HUES48 (cell line): ENCODE data around the gene OR6K6.

Source experiments
- H3K27ac ChIP-seq: one replicate; pipeline ENCODE4 v1.7.0; 2013; ENCODE audit warnings: low read depth, low read length, inconsistent platforms
- H3K27me3 ChIP-seq: 2 replicates; pipeline ENCODE4 v1.6.1; 2013; ENCODE audit warnings: mild to moderate bottlenecking, low read length; ENCODE audit not compliant: control insufficient read depth, insufficient read depth
- H3K36me3 ChIP-seq: 2 replicates; pipeline ENCODE4 v1.6.1; 2013; ENCODE audit warnings: low read length; ENCODE audit not compliant: control insufficient read depth, insufficient read depth
- H3K4me1 ChIP-seq: 2 replicates; pipeline ENCODE4 v1.6.1; 2013; ENCODE audit warnings: mild to moderate bottlenecking, low read length; ENCODE audit not compliant: control insufficient read depth, insufficient read depth
- H3K4me3 ChIP-seq: 2 replicates; pipeline ENCODE4 v1.5.1; 2013; ENCODE audit warnings: mild to moderate bottlenecking, low read depth, low read length
- H3K9ac ChIP-seq: 2 replicates; pipeline ENCODE4 v1.6.1; 2013; ENCODE audit warnings: mild to moderate bottlenecking, low read depth, low read length, moderate library complexity
- H3K9me3 ChIP-seq: 2 replicates; pipeline ENCODE4 v1.6.1; 2013; ENCODE audit warnings: low read length; ENCODE audit not compliant: control insufficient read depth, insufficient read depth

The OR6K6 gene, protein sequence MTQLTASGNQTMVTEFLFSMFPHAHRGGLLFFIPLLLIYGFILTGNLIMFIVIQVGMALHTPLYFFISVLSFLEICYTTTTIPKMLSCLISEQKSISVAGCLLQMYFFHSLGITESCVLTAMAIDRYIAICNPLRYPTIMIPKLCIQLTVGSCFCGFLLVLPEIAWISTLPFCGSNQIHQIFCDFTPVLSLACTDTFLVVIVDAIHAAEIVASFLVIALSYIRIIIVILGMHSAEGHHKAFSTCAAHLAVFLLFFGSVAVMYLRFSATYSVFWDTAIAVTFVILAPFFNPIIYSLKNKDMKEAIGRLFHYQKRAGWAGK

DNA sequence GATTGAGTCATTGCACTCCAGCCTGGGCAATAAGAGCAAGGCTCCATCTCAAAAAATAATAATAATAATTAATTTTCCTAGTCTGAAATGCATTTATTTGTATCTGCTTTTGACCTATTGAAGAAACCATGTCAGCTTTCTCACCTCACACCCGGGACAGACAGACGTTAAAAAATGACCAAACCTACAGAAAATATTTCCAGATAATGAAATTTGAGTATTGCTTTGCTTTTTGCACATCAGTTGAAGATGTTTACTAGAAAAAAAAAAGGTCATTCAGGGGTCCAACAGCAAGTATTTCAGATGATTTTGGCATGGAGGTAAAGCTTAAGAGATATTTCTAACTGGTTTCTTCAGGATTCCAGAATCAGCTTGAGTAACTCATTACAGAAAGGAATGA is at the start of gene OR6K6:
Gene OR6K6, plus strand, starts transcription at position 301 of the 400 bp plus-strand sequence. CDS start 168 bp downstream, outside the sequence.
- no peak within 1 kb of the TSS for H3K27ac ChIP-seq
- no peaks in the 10 kb centered on the region for H3K27me3 ChIP-seq
- no peaks in the 10 kb centered on the region for H3K36me3 ChIP-seq
- H3K9ac ChIP-seq, result no peak within 1 kb of the TSS
- no peak within 1 kb of the TSS for H3K4me3 ChIP-seq
- H3K9me3 ChIP-seq, result no peaks in the 10 kb centered on the region
- H3K4me1 ChIP-seq, result no peaks in the 10 kb centered on the region

GRCh38 chr1:158706096-158706495 is 48.4 kb upstream of the OR6K6 start:
- Histone ChIP-seq H3K36me3 (no peaks in the 10 kb centered on the region), H3K9ac (no peak overlapping the region), H3K27ac (no peak overlapping the region), H3K4me1 (no peaks in the 10 kb centered on the region), H3K9me3 (no peaks in the 10 kb centered on the region), H3K27me3 (no peaks in the 10 kb centered on the region), H3K4me3 (no peak overlapping the region)

DNA sequence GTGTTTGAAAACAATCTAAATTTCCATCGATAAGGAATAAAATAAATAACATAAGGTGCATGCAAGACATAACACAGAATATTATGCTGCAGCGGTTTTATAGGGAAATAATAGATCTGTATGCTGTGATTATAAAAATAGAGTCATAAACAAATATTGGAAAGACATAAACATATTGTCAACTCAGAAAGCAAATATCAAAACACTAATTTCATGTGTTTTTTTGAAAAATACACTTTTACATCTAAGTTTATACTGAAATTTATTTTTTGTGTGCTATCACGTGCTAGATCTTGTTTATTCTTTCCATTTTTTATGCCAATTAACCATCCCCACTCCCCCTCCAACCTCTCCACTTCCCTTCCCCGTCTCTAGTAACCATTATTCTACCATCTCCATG is 43.4 kb upstream of the OR6K6 start:
- H3K9ac ChIP-seq, result no peak overlapping the region
- no peaks in the 10 kb centered on the region for H3K36me3 ChIP-seq
- no peak overlapping the region for H3K4me3 ChIP-seq
- no peak overlapping the region for H3K27ac ChIP-seq
- H3K4me1 ChIP-seq, result no peaks in the 10 kb centered on the region
- no peaks in the 10 kb centered on the region for H3K9me3 ChIP-seq
- H3K27me3 ChIP-seq, result no peaks in the 10 kb centered on the region

GRCh38 chr1:158714754-158715153 is 39.8 kb upstream of the OR6K6 start:
- no peaks in the 10 kb centered on the region for H3K9me3 ChIP-seq
- no peaks in the 10 kb centered on the region for H3K36me3 ChIP-seq
- no peak overlapping the region for H3K4me3 ChIP-seq
- H3K27me3 ChIP-seq, result no peaks in the 10 kb centered on the region
- no peak overlapping the region for H3K9ac ChIP-seq
- no peak overlapping the region for H3K27ac ChIP-seq
- H3K4me1 ChIP-seq, result no peaks in the 10 kb centered on the region

DNA sequence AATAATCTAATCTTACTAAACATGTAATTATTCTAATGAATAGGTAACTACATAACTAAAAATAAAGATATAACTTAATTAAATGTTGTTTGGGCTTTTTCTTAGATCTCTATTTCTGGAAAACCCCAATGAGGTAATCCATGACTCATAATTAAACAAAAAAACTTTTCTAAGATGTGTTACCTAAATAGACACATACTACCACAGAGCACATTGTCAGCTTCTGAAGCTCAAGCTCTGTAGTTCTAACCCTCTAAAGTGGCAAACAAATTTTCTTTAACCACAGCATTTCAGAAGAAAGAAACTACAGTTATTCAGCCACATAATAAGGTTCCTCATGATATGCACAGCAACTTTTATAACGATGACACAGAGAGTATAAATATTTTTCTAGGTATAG is 38.2 kb upstream of the OR6K6 start:
- Histone ChIP-seq H3K4me3 (no peak overlapping the region), H3K9ac (no peak overlapping the region), H3K27ac (no peak overlapping the region), H3K4me1 (no peaks in the 10 kb centered on the region), H3K27me3 (no peaks in the 10 kb centered on the region), H3K9me3 (no peaks in the 10 kb centered on the region), H3K36me3 (no peaks in the 10 kb centered on the region)

DNA sequence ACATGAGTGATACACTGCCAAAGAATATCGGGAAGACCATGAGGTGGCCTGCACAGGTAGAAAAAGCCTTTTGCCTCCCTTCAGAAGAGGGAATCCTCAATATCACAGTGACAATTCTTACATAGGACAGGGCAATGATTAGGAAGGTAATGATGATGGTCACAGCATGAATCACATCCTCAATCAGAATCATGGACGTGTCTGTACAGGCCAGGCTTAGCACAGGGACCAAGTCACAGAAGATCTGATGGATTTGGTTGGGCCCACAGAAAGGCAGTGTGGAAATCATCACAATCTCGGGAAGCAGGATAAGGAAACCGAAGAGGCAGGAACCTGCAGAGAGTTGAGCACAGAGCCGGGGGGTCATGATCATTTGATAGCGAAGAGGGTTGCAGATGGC is 37.2 kb upstream of the OR6K6 start:
- Histone ChIP-seq H3K4me1 (no peaks in the 10 kb centered on the region), H3K27ac (no peak overlapping the region), H3K27me3 (no peaks in the 10 kb centered on the region), H3K9ac (no peak overlapping the region), H3K36me3 (no peaks in the 10 kb centered on the region), H3K4me3 (no peak overlapping the region), H3K9me3 (no peaks in the 10 kb centered on the region)

GRCh38 chr1:158719664-158720063 is 34.9 kb upstream of the OR6K6 start:
- Histone ChIP-seq H3K9me3 (no peaks in the 10 kb centered on the region), H3K4me3 (no peak overlapping the region), H3K36me3 (no peaks in the 10 kb centered on the region), H3K9ac (no peak overlapping the region), H3K27ac (no peak overlapping the region), H3K27me3 (no peaks in the 10 kb centered on the region), H3K4me1 (no peaks in the 10 kb centered on the region)

- H3K4me1 ChIP-seq, result no peaks in the 10 kb centered on the region
Observed at GRCh38 chr1:158720620-158721019, 33.9 kb upstream of the OR6K6 start, which contains the start of gene OR6K3. Gene OR6K3 (minus strand): TSS chr1:158720720. CDS start chr1:158718115, 2,605 bp downstream.

DNA sequence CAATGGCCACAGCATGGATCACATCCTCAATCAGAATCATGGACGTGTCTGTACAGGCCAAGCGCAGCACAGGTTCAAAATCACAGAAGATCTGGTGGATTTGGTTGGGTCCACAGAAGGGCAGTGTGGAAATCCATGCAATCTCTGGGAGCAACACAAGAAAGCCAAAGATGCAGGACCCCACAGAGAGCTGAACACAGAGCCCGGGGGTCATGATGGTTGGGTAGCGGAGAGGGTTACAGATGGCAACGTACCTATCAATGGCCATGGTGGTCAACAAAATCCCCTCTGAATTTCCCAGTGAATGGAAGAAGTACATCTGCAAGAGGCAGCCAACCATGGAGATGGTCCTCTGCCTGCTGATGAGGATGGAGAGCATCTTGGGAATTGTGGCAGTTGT is 30.1 kb upstream of the OR6K6 start:
- Histone ChIP-seq H3K9me3 (no peaks in the 10 kb centered on the region), H3K4me1 (no peaks in the 10 kb centered on the region), H3K9ac (no peak overlapping the region), H3K36me3 (no peaks in the 10 kb centered on the region), H3K4me3 (no peak overlapping the region), H3K27ac (no peak overlapping the region), H3K27me3 (no peaks in the 10 kb centered on the region)

More at GRCh38 chr1:158720620-158721019, 33.9 kb upstream of the OR6K6 start, which contains the start of gene OR6K3:
- Histone ChIP-seq H3K27me3 (no peaks in the 10 kb centered on the region), H3K27ac (no peak within 1 kb of the TSS), H3K9me3 (no peaks in the 10 kb centered on the region), H3K9ac (no peak within 1 kb of the TSS), H3K36me3 (no peaks in the 10 kb centered on the region), H3K4me3 (no peak within 1 kb of the TSS)

GRCh38 chr1:158728510-158729225 is 25.9 kb upstream of the OR6K6 start:
- H3K36me3 ChIP-seq, result no peaks in the 10 kb centered on the region
- H3K27ac ChIP-seq, result no peak overlapping the region
- no peak overlapping the region for H3K4me3 ChIP-seq
- H3K27me3 ChIP-seq, result no peaks in the 10 kb centered on the region
- no peak overlapping the region for H3K9ac ChIP-seq
- H3K4me1 ChIP-seq, result no peaks in the 10 kb centered on the region
- no peaks in the 10 kb centered on the region for H3K9me3 ChIP-seq

GRCh38 chr1:158730453-158730852 is 24.1 kb upstream of the OR6K6 start:
- Histone ChIP-seq H3K9ac (no peak overlapping the region), H3K27me3 (no peaks in the 10 kb centered on the region), H3K27ac (no peak overlapping the region), H3K4me1 (no peaks in the 10 kb centered on the region), H3K9me3 (no peaks in the 10 kb centered on the region), H3K4me3 (no peak overlapping the region), H3K36me3 (no peaks in the 10 kb centered on the region)
